K562 (cell line): ENCODE data around the gene ARHGEF38. TPM values are rescaled to one million over a fixed set of nuclear protein-coding genes. Genes with fewer than 3 reads are reported as not detected.

Source experiments
- ATAC-seq: fragments of 200-7000 bp; cut with Tn5 transposase; 3 replicates; pipeline ENCODE4 v1.9.1; 2020; ENCODE audit warnings: moderate library complexity
- BruUV-seq: library from RNA; stranded (reverse); fragments of 400-500 nt; replicated peaks from 2 replicates; lab custom pipeline; 2021; lab: Mats Ljungman, UMichigan
- CTCF ChIA-PET: fragments of 300-600 bp; formaldehyde crosslinking; extraction: SDS; loops from one replicate; lab custom pipeline; 2021; ENCODE audit warnings: low intra/inter-chr PET ratio; lab: Yijun Ruan, JAX
- POLR2A ChIA-PET: fragments of 300-600, 350-650 bp; sonication (Branson Sonifier 250); formaldehyde crosslinking; extraction: SDS; loops from one replicate; lab custom pipeline; 2021; ENCODE audit warnings: antibody characterized with exemption, inconsistent platforms; lab: Yijun Ruan, JAX
- DNase-seq, 4 experiments: peaks; one replicate each; pipeline versions ENCODE4 v3.0.0 to v3.0.0-alpha.2; 2011 to 2018; ENCODE audit warnings: low spot score in 3 of 4, mixed read lengths in 3 of 4; ENCODE audit errors: extremely low read depth in 1 of 4
- FAIRE-seq: peaks from 2 replicates; lab custom pipeline; 2011; peaks lifted over from hg19 to GRCh38; lab: Jason Lieb, UNC
- H2AFZ ChIP-seq: 2 replicates; pipeline ENCODE4 v1.6.0; 2011; ENCODE audit warnings: low read depth, low read length, control low read depth, inconsistent platforms
- H3K27ac ChIP-seq: fragments of 200-600 bp; 3 replicates; pipeline ENCODE4 v1.8.0; 2011; ENCODE audit warnings: low read depth, mild to moderate bottlenecking, control low read depth, inconsistent platforms, low read length, moderate library complexity, mixed read lengths; ENCODE audit errors: extremely low read depth
- H3K27me3 ChIP-seq, 2 experiments: fragments of 300-600 bp in 1 of 2; 2 replicates in 1 of 2; 3 replicates in 1 of 2; pipeline versions ENCODE4 v1.6.0 to v1.8.0; 2011; ENCODE audit warnings: inconsistent platforms in 2 of 2, low read length in 2 of 2, mild to moderate bottlenecking in 1 of 2, mixed read lengths in 1 of 2, moderate library complexity in 1 of 2; ENCODE audit not compliant: control insufficient read depth in 2 of 2, insufficient read depth in 2 of 2
- H3K36me3 ChIP-seq: fragments of 300-600 bp; 3 replicates; pipeline ENCODE4 v1.8.0; 2011; ENCODE audit warnings: mild to moderate bottlenecking, low read length, inconsistent platforms; ENCODE audit not compliant: control insufficient read depth, insufficient read depth
- H3K4me1 ChIP-seq, 2 experiments: fragments of 200-600 bp in 1 of 2; replicated peaks in 1 of 2; 2 replicates in 1 of 2; 3 replicates in 1 of 2; pipeline versions ENCODE4 v1.5.1 to v1.8.0; 2011; ENCODE audit warnings: inconsistent platforms in 2 of 2, low read length in 2 of 2, mild to moderate bottlenecking in 1 of 2, mixed read lengths in 1 of 2, moderate library complexity in 1 of 2; ENCODE audit not compliant: control insufficient read depth in 2 of 2, insufficient read depth in 2 of 2
- H3K4me2 ChIP-seq: 2 replicates; pipeline ENCODE4 v1.6.1; 2011; ENCODE audit warnings: low read length, control low read depth, inconsistent platforms, mixed read lengths; ENCODE audit not compliant: insufficient read depth
- H3K4me3 ChIP-seq: fragments of 200-600 bp; sonication (generic), shearing (Covaris generic); 2 replicates; pipeline ENCODE4 v1.5.1; 2016; ENCODE audit warnings: control low read depth, inconsistent platforms
- H3K79me2 ChIP-seq: fragments of 200-600 bp; 3 replicates; pipeline ENCODE4 v1.8.0; 2011; ENCODE audit warnings: low read length, inconsistent platforms; ENCODE audit not compliant: control insufficient read depth, insufficient read depth
- H3K9ac ChIP-seq, 2 experiments: 2 replicates each; pipeline versions ENCODE4 v1.6.0 to v1.6.1; 2011; ENCODE audit warnings: low read depth in 2 of 2, low read length in 2 of 2, control low read depth in 1 of 2, inconsistent platforms in 1 of 2, mild to moderate bottlenecking in 1 of 2, mixed read lengths in 1 of 2; ENCODE audit not compliant: insufficient read depth in 1 of 2
- H3K9me1 ChIP-seq: one replicate; pipeline ENCODE4 v1.6.0; 2011; ENCODE audit warnings: inconsistent platforms, mild to moderate bottlenecking, low read length, moderate library complexity; ENCODE audit not compliant: control insufficient read depth, insufficient read depth
- H3K9me3 ChIP-seq: replicated peaks from 2 replicates; pipeline ENCODE4 v1.5.1; 2011; ENCODE audit warnings: low read depth, low read length, inconsistent platforms; ENCODE audit not compliant: control insufficient read depth, insufficient read depth
- H4K20me1 ChIP-seq: replicated peaks from 2 replicates; pipeline ENCODE4 v1.6.1; 2011; ENCODE audit warnings: low read length, inconsistent platforms, mixed read lengths; ENCODE audit not compliant: control insufficient read depth, insufficient read depth
- BMI1 ChIP-seq: fragments of 150-350 bp; IDR thresholded peaks from 2 replicates; pipeline ENCODE4 v1.6.1; 2014; ENCODE audit warnings: low read length
- CBX5 ChIP-seq: IDR thresholded peaks from 2 replicates; pipeline ENCODE4 v1.6.1; 2014; ENCODE audit warnings: low read depth, borderline replicate concordance
- ELF4 ChIP-seq: fragments of 450-650 bp; formaldehyde crosslinking; IDR thresholded peaks from 2 replicates; pipeline ENCODE4 v1.4.0; 2022; ENCODE audit warnings: missing genetic modification characterization
- HNRNPH1 ChIP-seq: fragments of 200-400 bp; formaldehyde crosslinking; optimal IDR thresholded peaks from 2 replicates; pipeline ENCODE3; 2017; ENCODE audit warnings: low read depth, mild to moderate bottlenecking, low read length, moderate library complexity
- KLF13 ChIP-seq: fragments of 450-650 bp; IDR thresholded peaks from 2 replicates; pipeline ENCODE4 v1.6.1; 2016; ENCODE audit warnings: missing genetic modification characterization, low read depth, mild to moderate bottlenecking, missing compliant biosample characterization, moderate library complexity, borderline replicate concordance
- PHF21A ChIP-seq: fragments of 450-650 bp; IDR thresholded peaks from 2 replicates; pipeline ENCODE4 v1.6.1; 2017; ENCODE audit warnings: low read depth, borderline replicate concordance
- SP2 ChIP-seq: IDR thresholded peaks from 2 replicates; pipeline ENCODE4 v1.6.1; 2011; ENCODE audit warnings: mild to moderate bottlenecking, low read depth, low read length, moderate library complexity; ENCODE audit not compliant: poor library complexity, severe bottlenecking; ENCODE audit errors: extremely low read depth
- SRSF9 ChIP-seq: fragments of 200-400 bp; formaldehyde crosslinking; IDR thresholded peaks from 2 replicates; pipeline ENCODE4 v1.6.1; 2017; ENCODE audit warnings: low read depth, low read length, borderline replicate concordance
- STAT5A ChIP-seq: IDR thresholded peaks from 2 replicates; pipeline ENCODE4 v1.6.1; 2012; ENCODE audit warnings: low read length, inconsistent platforms, borderline replicate concordance
- TEAD4 ChIP-seq, 2 experiments: sonication (generic) in 1 of 2; formaldehyde crosslinking in 1 of 2; IDR thresholded peaks; 2 replicates each; pipeline versions ENCODE4 v1.6.1 to v1.8.0; 2012 to 2022; ENCODE audit warnings: borderline replicate concordance in 1 of 2, inconsistent platforms in 1 of 2, low read length in 1 of 2, mild to moderate bottlenecking in 1 of 2, missing genetic modification reagents in 1 of 2
- ZBTB8A ChIP-seq: fragments of 450-650 bp; IDR thresholded peaks from 2 replicates; pipeline ENCODE4 v1.6.1; 2018; ENCODE audit warnings: mild to moderate bottlenecking, moderate library complexity; ENCODE audit not compliant: partially characterized antibody
- ZKSCAN1 ChIP-seq: fragments of 150-350 bp; IDR thresholded peaks from 2 replicates; pipeline ENCODE4 v1.6.1; 2016; ENCODE audit warnings: low read depth, low read length
- ZNF3 ChIP-seq: fragments of 250-450 bp; sonication (Bioruptor Pico); IDR thresholded peaks from 2 replicates; pipeline ENCODE4 v1.5.0; 2021; ENCODE audit warnings: mild to moderate bottlenecking, moderate library complexity
- ZNF551 ChIP-seq: fragments of 250-450 bp; sonication (Bioruptor Pico); IDR thresholded peaks from 2 replicates; pipeline ENCODE4 v1.5.0; 2021; ENCODE audit warnings: mild to moderate bottlenecking, moderate library complexity
- ZNF699 ChIP-seq: fragments of 250-450 bp; sonication (Bioruptor Pico); IDR thresholded peaks from 2 replicates; pipeline ENCODE4 v1.8.0; 2021; ENCODE audit warnings: mild to moderate bottlenecking, moderate library complexity; ENCODE audit not compliant: insufficient replicate concordance
- WGBS: fragments of 100-300 bp; shearing (Covaris generic); methylation state at CpG from one replicate; pipeline ENCODE4 v1.1.6; 2016; ENCODE audit warnings: low coverage, mixed read lengths; ENCODE audit not compliant: insufficient coverage; ENCODE audit errors: missing lambda C conversion rate; 5-methylcytosine and 5-hydroxymethylcytosine counted together
- in situ Hi-C: fragments of 300-500 bp; cut with MboI; formaldehyde crosslinking; loops from 4 replicates; pipeline ENCODE4 v1.15.0; 2018; ENCODE audit warnings: inconsistent platforms, mixed read lengths
- intact Hi-C: fragments of 100-400 bp; cut with micrococcal nuclease; formaldehyde crosslinking; loops from 2 replicates; pipeline ENCODE4 v1.14.2; 2022
- polyA plus RNA-seq, 8 experiments: library from polyadenylated mRNA; depleted of rRNA in 4 of 8; stranded (reverse) in 5 of 8; unstranded in 3 of 8; fragments of >200 nt; fragmentation: Nextera tagmentation in 2 of 8; fragmentation: Illumina TruSeq in 1 of 8; extraction: Ambion mirVana in 2 of 8; extraction: Trizol in 1 of 8; gene quantifications; 2 replicates each; pipeline versions ENCODE4 v1.2.1 to v1.2.3, GENCODE V29; 2011 to 2014; ENCODE audit warnings: inconsistent platforms in 1 of 8, missing spikeins in 1 of 8
- total RNA-seq, 7 experiments: library from RNA; depleted of rRNA in 6 of 7; stranded (reverse); fragments of >200 nt in 6 of 7; fragmentation: Illumina TruSeq in 2 of 7; extraction: Trizol in 2 of 7; gene quantifications; 2 replicates each; pipeline versions ENCODE4 v1.2.1 to v1.2.3, GENCODE V29; 2011 to 2021; ENCODE audit warnings: low replicate concordance in 1 of 7
- TF ChIP-seq, protein P1 (sequence below): fragments of 450-650 bp; IDR thresholded peaks from 2 replicates; pipeline ENCODE4 v1.6.1; 2016; ENCODE audit warnings: low read depth, mild to moderate bottlenecking, moderate library complexity
- TF ChIP-seq, protein P2 (sequence below): sonication (generic); formaldehyde crosslinking; IDR thresholded peaks from 2 replicates; pipeline ENCODE4 v1.8.0; 2022; ENCODE audit warnings: mild to moderate bottlenecking, missing genetic modification reagents

ARHGEF38 gene
- total and polyA plus RNA-seq, 9 of the 15 experiments (the other 6 are each of a cell fraction or from before 2014, with no cell fraction given), result 0.17 TPM; not detected in 8

DNA sequence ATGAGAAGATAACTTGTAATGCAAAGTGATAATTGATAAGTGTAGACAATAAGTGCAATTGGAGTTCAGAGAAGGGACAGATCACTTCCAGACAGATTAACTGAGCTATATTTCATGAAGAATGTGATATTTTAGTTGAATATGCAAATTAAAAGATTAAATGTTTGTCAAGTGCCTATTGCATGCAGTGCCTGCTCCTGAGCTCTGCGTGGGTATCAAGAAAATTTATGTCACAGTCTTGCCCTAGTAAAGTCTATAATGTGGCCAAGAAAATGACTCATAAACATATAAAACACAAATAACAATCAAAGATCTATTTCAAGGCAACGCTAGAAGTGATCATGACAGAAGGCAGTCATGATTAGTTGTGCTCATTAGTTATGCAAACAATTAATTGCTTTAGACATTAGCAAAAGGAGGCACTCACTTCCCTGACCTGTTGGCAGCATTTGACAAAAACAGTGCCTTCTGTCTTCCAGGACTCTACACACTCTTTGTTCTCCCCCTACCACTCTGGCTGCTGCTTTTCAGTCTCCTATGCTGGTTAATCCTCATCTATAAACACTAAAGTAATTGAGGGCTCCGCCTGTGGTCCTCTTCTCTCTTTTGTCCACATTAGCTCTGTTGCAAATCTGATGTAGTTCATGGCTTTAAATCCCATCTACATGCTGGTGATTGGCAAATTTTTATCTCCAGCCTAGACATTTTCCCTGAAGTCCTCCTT lies 47.7 kb downstream of the ARHGEF38 start (continued):
- TF ChIP-seq STAT5A (no peak), HNRNPH1 (no peak), ZBTB8A (no peak), SRSF9 (no peak), BMI1 (no peak), SP2 (no peak), ZNF551 (no peak), ZNF3 (CRISPR knock-in tag) (no peak)

- Histone ChIP-seq H3K9ac (no peak overlapping the region), H2AFZ (no peak overlapping the region), H3K27ac (no peak overlapping the region), H3K9me1 (no peaks in the 10 kb centered on the region), H4K20me1 (no peaks in the 10 kb centered on the region), H3K4me3 (no peak overlapping the region), H3K27me3 (no peaks in the 10 kb centered on the region; a peak in 1 of 5 replicates), H3K79me2 (no peaks in the 10 kb centered on the region), H3K36me3 (no peaks in the 10 kb centered on the region), H3K4me2 (no peak overlapping the region), H3K4me1 (no peaks in the 10 kb centered on the region), H3K9me3 (no peaks in the 10 kb centered on the region)
- intact Hi-C loops, result no loop called here
- in situ Hi-C loops, result no loop called here
- no TSS peak for BruUV-seq
- POLR2A ChIA-PET, result interaction anchor here (0.8 kb wide), 1 partner anchor 30 kb away, joined by 4 read pairs; no protein-coding TSS in a partner anchor
- CTCF ChIA-PET, result no interaction called here
- WGBS, result 0% methylated on average over 1 of the region's 1 CpG
- TF ChIP-seq PHF21A, result no peak
- TF ChIP-seq ELF4, result no peak
- TF ChIP-seq, protein P1, sequence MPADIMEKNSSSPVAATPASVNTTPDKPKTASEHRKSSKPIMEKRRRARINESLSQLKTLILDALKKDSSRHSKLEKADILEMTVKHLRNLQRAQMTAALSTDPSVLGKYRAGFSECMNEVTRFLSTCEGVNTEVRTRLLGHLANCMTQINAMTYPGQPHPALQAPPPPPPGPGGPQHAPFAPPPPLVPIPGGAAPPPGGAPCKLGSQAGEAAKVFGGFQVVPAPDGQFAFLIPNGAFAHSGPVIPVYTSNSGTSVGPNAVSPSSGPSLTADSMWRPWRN, result no peak
- TF ChIP-seq, protein P2, sequence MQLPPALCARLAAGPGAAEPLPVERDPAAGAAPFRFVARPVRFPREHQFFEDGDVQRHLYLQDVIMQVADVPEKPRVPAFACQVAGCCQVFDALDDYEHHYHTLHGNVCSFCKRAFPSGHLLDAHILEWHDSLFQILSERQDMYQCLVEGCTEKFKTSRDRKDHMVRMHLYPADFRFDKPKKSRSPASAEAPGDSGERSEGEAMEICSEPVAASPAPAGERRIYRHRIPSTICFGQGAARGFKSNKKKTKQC (CRISPR knock-in tag), result no peak
- TF ChIP-seq ZKSCAN1, result no peak
- no peak for TF ChIP-seq KLF13
- TF ChIP-seq ZNF699, result no peak
- no peak for TF ChIP-seq TEAD4 (IDR thresholded peaks at IDR 0.05; ENCODE audit: low read length)
- no peak for TF ChIP-seq TEAD4 (CRISPR knock-in tag; IDR thresholded peaks at IDR 0.05; ENCODE audit: borderline replicate concordance)
- no peak for TF ChIP-seq CBX5
- no peak for ATAC-seq
- DNase-seq, result no peak
- no peak for FAIRE-seq
These were observed 48.5 kb downstream of the ARHGEF38 start for GRCh38 chr4:105600951-105601350.
